HG03442 (cell line): ENCODE results near the gene RACK1.
"Not testable (repeated sequence)": the region's sequence is repeated elsewhere in the genome, so short reads cannot be mapped to it uniquely, and the experiment has no call there.

ENCODE experiments used
- ATAC-seq: cut with Tn5 transposase; IDR thresholded peaks from one replicate; pipeline ENCODE4 v1.9.1; 2021; ENCODE audit warnings: mild to moderate bottlenecking, moderate library complexity; ENCODE audit not compliant: unreplicated experiment

Gene RACK1

GRCh38 chr5:181243564-181244343, at the start of gene RACK1:
Gene RACK1 (minus strand): TSS chr5:181243906. CDS start chr5:181243800, 106 bp downstream.
- ATAC-seq = peak; percentile 50

- ATAC-seq = peak; percentile 66
Measured at GRCh38 chr5:181287331-181287730, 43.6 kb upstream of the RACK1 start.

GRCh38 chr5:181285962-181286705, 42.4 kb upstream of the RACK1 start:
- not testable (repeated sequence) for ATAC-seq

DNA sequence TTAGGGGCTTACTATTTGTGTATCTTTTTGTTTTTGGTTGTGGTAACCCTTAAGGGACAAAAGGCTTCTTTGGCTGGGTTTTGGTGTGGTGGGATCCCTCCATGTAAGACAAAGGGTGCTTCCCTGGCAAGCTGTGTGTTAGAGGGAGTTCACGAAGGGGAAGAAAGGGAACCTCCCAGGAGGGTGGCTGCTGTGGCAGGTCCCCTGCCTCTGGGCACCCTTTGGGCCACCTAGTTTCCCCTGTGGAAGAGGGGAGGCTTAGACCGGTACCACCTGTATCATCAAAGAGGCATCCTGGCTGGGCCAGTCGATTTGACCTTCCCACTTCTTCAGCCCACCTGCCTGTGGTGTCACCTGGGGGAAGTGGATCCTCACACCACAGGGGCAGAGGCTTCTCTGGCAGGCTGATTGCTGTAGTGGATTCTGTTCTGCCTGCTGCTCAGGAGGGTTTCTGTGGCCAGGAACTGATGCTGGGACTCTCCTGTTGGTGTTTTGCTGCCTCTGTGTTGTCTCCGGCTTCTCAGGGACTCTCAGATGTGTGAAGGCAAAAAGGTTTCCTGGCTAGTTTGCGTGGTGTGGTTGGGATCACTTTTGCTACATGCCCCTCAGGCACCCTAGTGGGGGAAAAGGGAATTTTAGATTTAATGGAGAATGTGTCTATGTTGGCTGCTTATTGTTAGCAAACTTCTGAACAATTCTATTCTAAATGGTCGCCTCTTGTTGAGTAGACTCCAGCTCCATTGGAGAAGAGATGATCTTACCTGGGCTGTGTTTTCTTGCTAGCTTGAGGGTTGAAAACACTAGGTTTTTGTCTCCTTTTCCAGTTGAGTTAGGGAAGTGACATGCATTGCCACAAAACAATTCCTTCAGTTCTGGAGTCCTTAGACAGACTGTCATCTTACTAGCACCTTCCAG, 40.4 kb upstream of the RACK1 start:
- not testable (repeated sequence) for ATAC-seq

GRCh38 chr5:181283347-181283746, 39.6 kb upstream of the RACK1 start:
- no peak for ATAC-seq

DNA sequence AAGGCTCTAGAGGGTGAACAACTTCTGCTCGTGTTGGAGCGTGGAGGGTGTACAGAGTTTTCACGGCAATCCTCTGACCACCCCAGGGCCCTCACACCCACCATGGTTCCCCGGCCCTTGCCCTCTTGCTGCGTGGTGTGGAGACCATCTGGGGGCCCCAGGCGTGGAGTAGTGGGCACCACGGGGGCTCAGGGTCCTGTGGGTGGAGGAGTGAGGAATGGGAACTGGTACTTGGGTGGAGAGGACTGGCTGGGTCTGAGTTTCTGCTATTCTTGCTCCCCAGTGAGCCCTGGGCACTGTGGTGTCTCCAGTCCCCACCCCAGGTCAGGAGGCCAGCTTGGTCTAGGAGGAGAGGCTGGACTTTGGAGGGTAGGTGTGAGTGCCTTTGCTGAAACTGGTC, 39.2 kb upstream of the RACK1 start:
- no peak for ATAC-seq

GRCh38 chr5:181282415-181282814, 38.7 kb upstream of the RACK1 start:
- not testable (repeated sequence) for ATAC-seq

DNA sequence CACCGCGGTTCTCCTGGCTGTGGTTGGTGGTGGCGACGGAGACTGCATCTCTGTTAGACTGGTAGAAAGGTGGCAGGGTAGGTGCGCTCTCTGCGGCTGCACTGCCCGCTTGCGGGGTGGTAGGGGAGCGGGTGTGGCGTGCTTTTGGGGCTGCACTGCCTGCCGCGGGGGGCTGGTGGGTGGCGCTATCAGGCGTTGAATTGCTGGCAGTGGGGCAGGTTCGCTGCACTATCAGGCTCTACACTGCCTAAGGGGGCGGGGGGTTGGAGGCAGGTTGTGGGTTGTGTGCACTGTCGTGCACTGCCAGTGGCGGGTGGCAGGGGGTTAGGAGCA, 38.2 kb upstream of the RACK1 start:
- no peak for ATAC-seq

- no peak for ATAC-seq
Measured at GRCh38 chr5:181281077-181281983, 37.6 kb upstream of the RACK1 start.

DNA sequence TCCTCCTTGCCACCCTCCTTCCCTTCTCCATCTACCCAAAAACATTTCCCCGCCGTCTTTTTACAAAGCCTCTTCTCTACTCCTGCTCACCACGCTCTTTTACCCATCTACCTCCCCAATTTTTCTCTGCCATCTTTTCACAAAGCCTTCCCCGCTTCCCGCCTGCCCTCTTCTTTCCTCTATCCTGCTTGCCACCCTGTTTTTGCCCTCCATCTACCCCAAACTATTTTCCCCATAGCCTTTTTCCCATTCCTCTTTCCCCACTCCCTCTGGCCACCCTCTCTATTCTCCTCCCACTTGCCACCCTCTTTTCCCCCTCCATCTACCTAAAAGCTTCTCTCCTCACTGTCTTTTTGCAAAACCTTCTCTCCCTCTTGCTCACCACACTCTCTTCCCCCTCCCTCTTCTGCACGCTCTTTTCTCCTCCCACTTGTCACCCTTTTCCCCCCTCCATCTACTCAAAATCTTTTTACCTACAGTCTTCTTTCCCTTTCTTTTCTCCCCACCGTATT, 36.6 kb upstream of the RACK1 start:
- no peak for ATAC-seq

DNA sequence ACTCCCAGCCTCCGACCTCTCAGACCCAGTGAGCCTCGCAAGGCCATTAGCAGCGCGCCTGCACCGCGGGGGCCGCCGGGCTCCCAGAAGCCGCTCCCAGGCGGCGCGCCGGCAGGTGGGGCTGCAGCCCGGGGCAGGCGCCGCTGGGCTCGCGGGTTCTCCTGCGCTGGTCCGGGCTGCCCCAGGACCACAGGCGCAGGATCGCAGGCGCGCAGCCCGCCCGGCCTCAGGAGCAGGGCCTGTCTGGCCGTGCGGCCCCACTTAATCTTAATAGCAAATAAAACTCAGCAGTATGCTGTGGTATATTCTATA, 29.7 kb upstream of the RACK1 start:
- not testable (repeated sequence) for ATAC-seq

DNA sequence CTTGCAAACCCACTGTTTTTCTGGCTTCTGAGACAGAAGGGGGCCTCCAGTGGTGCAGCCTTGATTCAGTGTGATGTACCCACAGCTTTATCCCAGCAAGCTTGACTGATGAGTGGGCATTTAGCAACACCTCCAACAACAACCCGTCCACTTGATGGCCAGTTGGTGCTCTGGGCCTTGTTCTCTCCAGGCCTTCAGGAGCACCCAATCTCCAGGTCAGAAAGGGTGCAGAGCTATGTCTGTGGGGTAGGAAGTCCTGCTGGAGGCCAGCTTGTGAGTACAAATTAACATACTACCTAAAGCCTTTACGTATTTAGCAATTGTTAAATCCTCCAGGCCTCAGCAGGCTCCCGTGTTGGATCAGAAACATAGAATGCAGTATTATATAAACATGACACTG, 27.4 kb upstream of the RACK1 start:
- no peak for ATAC-seq

DNA sequence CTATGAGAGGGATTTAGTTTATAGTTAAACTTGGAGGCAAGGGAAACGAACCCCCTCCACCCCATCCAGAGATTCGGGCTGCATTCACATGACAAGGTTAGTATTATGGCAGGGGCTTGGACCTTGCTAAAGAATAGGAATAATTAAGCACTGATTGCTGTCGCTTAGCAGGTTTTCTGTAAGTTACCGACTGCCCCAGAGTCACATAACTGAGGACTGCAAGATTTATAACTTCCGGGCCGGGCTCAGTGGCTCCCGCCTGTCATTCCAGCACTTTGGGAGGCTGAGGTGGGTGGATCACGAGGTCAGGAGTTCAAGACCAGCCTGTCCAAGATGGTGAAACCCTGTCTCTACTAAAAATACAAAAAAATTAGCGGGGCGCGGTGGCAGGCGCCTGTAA, 24.2 kb upstream of the RACK1 start:
- ATAC-seq = not testable (repeated sequence)

GRCh38 chr5:181267291-181267904, 23.7 kb upstream of the RACK1 start:
- ATAC-seq = not testable (repeated sequence)

GRCh38 chr5:181265092-181265671, 21.5 kb upstream of the RACK1 start:
- no peak for ATAC-seq

DNA sequence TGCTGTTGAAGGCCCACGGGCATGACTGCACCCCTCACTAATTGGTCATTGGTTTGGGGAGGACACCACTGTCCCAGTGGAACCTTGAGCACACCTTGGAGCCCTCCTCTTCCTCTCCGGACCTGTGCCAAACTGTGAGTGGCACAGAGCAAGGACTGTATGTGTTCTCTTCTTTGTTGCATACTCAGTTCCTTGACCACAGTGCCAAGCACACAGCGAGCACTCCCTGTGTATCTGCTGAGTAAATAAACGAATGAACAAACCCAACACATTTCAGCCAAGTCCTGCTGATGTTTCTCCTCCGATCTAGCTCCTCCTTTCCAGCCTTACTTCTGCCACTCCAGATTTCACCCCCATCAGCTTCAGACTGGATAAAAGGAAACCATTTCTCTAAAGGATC, 19.9 kb upstream of the RACK1 start:
- no peak for ATAC-seq

DNA sequence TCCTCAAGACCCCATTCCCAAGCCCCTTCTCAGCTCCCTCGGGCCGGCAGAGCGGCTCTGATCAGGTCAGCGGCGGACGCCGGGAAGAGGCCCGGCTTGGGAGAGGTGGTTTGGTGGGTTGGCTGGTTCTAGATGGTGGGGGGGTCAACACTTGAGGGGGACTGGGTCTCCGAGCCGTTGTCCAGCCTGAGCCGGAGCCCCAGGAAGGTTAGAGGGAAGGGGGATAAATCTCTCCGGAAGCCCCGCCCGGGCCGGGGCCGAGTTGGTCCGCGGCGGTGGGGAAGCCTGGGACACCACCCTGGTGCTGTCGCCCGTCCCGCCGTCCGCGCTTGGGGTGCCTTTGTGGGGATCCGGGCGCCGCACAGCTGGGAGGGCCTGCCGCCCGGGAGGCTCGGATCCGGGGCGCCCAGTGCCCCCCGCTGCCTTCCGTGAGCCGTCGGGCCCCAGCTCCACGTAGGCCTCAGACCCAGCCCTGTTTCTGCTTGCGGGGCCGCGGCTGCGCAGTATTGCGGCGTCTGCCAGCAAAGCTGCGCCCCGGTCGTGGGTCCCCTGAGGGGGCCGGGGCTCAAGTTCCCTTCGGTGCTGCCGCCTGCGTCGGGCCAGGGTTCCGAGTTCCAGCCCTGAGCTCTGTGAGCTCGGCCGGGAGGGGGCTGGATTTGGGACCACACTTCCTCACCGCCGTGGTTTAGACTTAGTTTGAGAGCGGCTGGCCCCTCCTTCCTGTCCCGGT, 17.8 kb upstream of the RACK1 start:
- ATAC-seq = peak; percentile 51

DNA sequence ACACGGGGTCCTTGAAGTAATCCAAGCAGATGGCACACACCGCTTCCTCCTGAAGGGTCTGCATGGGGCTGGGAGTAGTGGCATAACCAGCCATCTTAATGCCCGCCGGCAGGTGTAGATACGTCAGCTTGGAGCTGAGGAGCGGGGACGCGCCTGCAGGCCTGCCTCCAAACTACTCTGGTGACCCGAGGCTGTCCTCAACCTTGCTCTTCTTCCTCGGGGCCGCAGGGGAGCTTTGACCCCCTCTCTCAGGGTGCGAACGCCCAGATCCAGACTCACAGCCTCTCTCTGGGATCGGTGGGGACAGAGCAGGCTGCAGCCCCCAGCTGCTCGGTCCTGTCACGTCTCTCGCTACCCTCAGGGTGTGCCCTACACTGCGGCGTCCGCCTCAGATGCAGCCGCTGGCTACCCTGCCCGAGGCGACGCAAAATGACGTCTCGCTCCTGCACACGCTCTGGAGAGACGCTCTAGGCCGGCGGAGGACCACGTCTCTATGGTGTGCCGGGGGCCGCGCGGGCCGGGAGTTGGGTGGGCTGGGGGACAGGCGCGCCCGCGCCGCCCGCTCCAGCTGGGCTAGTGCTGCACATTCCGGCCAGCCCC, 17.1 kb upstream of the RACK1 start, which contains the start of gene TRIM52:
TSS of gene TRIM52 (minus strand) at position 424 of the 600 bp plus-strand sequence. CDS start at position 94, 330 bp downstream.
- ATAC-seq = peak; percentile 77
